Stimulated activated CD4-positive, alpha-beta T cell treated with anti-CD3 and anti-CD28 coated beads, Interleukin-15, amount 100 ng/mL, for 1 hour (primary cell): ENCODE measurements around the gene SCNN1B.
"Not testable (repeated sequence)": the region's sequence is repeated elsewhere in the genome, so short reads cannot be mapped to it uniquely, and the experiment has no call there.

Experiments used
- DNase-seq, 2 donors: peaks; one replicate each; pipeline ENCODE4 v3.0.0-alpha.2; 2020; ENCODE audit warnings: low read depth in 1 of 2, low spot score in 1 of 2

SCNN1B gene

GRCh38 chr16:23288209-23288608, 13.9 kb upstream of the SCNN1B start:
- no peak for DNase-seq

DNA sequence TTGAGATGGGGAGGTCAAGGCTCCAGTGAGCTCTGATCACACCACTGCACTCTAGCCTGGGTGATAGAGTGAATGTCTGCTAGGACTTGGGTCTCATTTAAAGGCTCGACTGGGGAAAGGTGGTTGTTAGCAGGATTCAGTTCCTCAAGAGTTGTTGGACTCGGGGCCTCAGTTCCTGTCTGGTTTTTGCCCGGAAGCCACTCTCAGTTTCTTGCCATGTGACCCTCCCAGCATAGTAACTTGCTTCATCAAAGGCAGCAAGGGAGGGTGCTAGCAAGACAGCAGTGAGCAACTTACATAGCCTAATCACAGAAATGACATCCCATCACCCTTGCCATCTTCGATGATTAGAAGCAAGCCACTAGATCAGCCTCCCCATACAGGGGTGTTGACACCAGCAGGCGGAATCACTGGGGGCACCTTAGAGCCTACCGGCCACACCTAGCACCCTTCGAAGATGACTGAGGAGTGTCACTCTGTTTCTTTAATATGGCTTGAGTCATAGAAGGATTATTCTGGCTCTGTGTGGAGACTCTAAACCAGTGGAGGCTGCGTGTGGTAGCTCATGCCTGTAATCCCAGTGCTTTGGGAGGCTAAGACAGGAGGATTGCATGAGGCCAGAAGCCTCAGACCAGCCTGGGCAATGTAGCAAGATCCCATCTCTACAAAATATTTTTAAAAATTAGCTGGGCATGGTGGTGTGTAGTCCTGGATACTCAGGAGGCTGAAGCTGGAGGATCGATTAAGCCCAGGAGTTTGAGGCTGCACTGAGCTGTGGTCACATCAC, 13.2 kb upstream of the SCNN1B start:
- no peak for DNase-seq

GRCh38 chr16:23290189-23291062, 11.7 kb upstream of the SCNN1B start:
- no peak for DNase-seq

DNA sequence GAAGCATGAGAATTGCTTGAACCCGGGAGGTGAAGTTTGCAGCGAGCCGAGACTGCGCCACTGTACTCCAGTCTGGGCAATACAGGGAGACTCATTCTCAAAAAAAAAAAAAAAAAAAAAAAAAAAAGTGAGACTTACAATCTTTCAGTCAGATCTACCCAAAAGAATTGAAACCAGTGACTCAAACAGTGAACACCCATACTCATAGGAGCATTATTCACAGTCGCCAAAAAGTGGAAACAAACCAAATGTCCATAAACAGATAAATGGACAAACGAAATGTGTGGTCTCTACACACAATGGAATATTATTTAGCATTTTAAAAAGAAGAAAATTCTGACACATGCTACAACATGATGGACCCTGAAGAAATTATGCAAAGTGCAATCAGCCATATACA, 9.1 kb upstream of the SCNN1B start:
- DNase-seq: no peak

- no peak for DNase-seq
These were observed 7.8 kb upstream of the SCNN1B start for GRCh38 chr16:23294260-23294659.

DNA sequence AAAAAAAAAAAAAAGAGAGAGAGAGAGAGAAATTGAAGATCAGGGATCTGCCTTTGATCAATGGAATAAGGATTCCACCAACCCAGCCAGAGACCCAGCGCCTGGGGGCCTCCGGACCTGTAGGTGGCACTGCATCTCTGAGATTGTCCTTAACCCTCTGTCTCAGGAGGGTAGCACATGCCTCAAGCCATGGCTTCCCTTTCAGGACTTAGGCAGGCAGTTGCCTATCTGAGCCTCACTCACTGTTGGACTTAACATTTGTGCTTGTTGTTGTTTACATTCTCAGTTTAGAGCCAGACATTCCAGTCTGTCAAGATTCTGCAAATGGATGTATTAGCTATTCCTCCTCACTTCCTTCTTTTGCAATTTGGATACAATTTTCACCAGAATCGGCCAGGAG, 5.1 kb upstream of the SCNN1B start:
- no peak for DNase-seq

- no peak for DNase-seq
These were observed 3.7 kb upstream of the SCNN1B start for GRCh38 chr16:23298290-23298915.

DNA sequence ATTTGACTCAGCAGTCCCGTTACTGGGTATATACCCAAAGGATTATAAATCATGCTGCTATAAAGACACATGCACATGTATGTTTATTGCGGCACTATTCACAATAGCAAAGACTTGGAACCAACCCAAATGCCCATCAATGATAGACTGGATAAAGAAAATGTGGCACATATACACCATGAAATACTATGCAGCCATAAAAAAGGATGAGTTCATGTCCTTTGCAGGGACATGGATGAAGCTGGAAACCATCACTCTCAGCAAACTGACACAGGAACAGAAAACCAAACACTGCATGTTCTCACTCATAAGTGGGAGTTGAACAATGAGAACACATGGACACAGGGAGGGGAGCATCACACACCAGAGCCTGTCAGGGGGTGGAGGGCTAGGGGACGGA, 2.3 kb upstream of the SCNN1B start:
- DNase-seq: not testable (repeated sequence)

GRCh38 chr16:23301251-23302044, 654 bp upstream of the SCNN1B start:
- no peak for DNase-seq

GRCh38 chr16:23303685-23304084, 1.6 kb downstream of the SCNN1B start:
- no peak for DNase-seq

- DNase-seq: no peak
These were observed 2.5 kb downstream of the SCNN1B start for GRCh38 chr16:23304620-23305019.

DNA sequence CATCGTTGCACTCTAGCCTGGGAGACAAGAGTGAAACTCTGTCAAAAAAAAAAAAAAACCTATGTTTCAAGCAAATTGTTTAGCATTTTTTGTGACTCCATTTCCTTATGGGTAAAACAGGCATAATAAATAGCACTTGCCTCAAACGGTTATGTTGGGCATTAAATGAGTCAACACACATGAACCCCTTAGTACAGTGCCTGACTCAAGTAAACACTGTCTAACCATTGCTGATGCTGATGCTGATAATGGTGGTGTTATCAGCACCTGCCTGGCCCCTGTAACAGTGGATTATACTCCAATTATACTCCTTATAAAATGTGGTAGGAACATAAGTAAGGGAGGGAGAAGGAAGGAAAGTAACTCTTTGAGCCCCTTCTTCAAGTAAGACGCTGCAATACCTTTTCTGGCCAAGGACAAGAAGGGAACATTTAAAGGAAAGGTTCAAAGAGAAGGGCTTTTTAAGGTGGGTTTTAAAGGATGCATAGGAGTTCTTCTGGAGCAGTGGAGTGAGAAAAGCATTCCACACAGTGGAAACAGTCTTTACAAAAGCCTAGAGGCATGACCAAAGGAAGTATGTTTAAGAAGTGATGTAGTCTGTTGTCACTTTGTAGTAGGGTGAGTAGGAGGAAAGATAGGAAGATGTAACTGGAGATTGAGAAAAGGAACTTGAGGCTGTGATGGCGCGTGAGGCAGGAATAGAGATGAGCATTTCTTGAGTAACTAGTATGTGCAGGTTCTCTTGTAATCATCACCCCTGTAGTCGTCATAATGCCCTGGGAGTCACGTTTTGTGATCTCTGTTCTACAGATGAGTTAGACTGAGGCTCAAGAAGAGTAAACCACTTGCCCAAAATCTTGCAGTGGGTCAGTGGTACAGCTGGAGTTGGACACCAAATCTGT, 4.3 kb downstream of the SCNN1B start:
- DNase-seq: no peak

GRCh38 chr16:23310217-23310616, 8.1 kb downstream of the SCNN1B start:
- DNase-seq: no peak

GRCh38 chr16:23310744-23311143, 8.6 kb downstream of the SCNN1B start:
- no peak for DNase-seq

DNA sequence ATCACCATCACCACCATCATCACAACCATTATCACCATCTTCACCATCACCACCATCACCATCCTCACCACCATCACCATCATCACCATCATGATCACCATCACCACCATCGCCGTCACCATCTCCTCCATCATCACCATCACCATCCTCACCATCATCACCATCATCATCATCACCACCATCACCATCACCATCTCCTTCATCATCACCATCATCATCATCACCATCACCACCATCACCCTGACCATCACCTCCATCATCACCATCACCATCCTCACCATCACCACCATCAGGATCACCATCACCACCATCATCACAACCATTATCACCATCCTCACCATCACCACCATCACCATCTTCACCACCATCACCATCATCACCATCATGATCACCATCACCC, 14.1 kb downstream of the SCNN1B start:
- no peak for DNase-seq

DNA sequence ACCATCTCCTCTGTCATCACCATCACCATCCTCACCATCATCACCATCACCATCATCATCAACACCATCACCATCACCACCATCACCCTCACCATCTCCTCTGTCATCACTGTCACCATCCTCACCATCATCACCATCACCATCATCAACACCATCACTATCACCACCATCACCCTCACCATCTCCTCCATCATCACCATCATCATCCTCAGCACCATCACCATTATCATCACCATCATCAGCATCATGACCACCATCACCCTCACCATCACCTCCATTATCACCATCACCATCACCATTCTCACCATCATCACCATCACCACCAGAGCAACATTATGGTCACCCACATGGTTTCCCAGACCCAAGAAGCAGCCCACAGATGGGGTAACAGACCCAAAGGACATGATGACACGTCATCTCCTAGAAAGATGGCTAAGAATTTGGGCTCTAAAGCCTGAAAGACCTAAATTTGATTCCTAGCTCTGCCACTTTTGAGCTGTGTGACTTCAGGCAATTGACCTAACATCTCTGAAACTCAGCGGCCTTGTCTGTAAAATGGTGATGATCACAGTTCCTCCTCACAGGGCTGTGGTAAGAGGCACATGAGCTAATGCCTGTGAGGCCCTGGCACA, 14.6 kb downstream of the SCNN1B start:
- no peak for DNase-seq

DNA sequence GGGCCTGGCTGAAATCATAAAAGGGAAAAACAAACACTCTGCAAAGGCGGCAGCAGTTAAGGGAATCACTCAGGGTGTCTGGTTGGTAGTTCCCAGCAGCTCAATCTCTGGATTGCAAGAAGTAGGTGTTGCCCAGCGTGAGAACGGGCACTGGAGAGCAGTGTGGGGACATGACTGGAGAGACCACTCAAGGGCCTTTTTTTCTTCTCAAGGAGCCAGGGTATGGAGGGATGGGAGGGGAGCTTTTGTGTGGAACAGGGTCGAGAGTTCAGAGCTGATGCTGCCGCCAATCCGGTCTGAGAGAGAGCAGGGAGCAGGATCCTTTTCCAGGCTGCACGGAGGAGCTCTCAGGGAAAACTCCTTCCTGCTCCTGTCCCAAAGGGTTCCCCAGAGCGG, 15.2 kb downstream of the SCNN1B start:
- DNase-seq: no peak

DNA sequence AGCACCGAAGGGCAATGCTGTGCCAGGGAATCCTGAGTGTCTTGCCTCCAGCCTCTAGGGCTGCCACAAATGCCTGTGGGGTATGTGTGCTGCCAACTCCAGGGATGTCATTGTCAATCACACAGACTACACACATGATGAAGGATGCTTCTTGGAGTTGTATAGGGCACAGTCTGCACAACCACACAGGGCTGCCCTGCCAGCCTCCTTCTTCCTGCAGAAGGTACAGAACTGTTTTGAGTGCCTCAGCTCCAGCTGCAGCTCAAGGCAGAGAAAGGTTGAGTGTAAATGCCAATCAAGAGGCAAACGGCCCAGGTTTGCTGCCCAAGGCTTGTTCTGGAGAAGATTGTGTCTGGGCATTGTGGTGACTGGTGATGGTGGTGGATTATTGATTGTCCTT, 15.6 kb downstream of the SCNN1B start:
- no peak for DNase-seq

- DNase-seq: no peak
These were observed 16.5 kb downstream of the SCNN1B start for GRCh38 chr16:23318639-23319038.
